HG03354 (cell line): ENCODE results near the gene RAD52.

ENCODE experiments used
- ATAC-seq: cut with Tn5 transposase; IDR thresholded peaks from one replicate; pipeline ENCODE4 v1.9.1; 2021; ENCODE audit warnings: mild to moderate bottlenecking; ENCODE audit not compliant: unreplicated experiment, poor library complexity, severe bottlenecking

The RAD52 gene

DNA sequence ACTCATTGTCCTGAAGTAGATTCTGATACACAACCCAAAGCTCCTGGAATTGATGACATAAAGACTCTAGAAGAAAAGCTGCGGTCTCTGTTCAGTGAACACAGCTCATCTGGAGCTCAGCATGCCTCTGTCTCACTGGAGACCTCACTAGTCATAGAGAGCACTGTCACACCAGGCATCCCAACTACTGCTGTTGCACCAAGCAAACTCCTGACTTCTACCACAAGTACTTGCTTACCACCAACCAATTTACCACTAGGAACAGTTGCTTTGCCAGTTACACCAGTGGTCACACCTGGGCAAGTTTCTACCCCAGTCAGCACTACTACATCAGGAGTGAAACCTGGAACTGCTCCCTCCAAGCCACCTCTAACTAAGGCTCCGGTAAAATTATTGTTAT, 63.8 kb downstream of the RAD52 start:
- no peak for ATAC-seq

DNA sequence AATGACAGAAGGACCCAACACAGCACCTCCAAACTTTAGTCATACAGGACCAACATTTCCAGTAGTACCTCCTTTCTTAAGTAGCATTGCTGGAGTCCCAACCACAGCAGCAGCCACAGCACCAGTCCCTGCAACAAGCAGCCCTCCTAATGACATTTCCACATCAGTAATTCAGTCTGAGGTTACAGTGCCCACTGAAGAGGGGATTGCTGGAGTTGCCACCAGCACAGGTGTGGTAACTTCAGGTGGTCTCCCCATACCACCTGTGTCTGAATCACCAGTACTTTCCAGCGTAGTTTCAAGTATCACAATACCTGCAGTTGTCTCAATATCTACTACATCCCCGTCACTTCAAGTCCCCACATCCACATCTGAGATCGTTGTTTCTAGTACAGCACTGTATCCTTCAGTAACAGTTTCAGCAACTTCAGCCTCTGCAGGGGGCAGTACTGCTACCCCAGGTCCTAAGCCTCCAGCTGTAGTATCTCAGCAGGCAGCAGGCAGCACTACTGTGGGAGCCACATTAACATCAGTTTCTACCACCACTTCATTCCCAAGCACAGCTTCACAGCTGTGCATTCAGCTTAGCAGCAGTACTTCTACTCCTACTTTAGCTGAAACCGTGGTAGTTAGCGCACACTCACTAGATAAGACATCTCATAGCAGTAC, 64.6 kb downstream of the RAD52 start:
- no peak for ATAC-seq

DNA sequence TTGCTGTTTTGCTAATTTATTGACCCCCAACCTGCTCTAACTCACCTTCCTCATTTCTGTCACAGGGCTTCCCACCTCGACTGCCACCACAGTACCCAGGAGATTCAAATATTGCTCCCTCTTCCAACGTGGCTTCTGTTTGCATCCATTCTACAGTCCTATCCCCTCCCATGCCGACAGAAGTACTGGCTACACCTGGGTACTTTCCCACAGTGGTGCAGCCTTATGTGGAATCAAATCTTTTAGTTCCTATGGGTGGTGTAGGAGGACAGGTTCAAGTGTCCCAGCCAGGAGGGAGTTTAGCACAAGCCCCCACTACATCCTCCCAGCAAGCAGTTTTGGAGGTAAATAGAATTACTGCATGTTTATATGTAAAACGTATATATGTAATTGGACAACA, 68.8 kb downstream of the RAD52 start:
- ATAC-seq = no peak

DNA sequence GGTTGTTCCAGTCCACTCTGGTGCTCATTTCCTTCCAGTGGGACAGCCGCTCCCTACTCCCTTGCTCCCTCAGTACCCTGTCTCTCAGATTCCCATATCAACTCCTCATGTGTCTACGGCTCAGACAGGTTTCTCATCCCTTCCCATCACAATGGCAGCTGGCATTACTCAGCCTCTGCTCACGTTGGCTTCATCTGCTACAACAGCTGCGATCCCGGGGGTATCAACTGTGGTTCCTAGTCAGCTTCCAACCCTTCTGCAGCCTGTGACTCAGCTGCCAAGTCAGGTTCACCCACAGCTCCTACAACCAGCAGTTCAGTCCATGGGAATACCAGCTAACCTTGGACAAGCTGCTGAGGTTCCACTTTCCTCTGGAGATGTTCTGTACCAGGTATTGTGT, 69.9 kb downstream of the RAD52 start:
- no peak for ATAC-seq

DNA sequence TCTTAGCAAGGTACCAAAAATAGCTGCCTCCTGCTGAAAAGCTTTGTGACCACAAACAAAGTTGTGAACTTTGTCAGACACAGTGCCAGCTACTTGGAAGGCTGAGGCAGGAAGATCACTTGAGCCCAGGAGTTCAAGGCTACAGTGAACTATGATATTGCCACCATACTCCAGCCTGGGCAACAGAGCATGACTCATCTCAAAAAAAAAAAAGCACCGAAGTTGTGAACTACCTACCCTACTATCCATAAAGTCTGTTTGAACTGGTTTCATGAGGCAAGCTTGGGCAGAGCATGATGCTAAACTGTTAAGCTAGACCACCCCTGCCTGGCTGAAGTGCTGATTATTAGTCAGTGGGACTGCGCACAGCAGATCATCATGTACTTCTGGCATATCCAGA, 75.5 kb downstream of the RAD52 start:
- no peak for ATAC-seq

DNA sequence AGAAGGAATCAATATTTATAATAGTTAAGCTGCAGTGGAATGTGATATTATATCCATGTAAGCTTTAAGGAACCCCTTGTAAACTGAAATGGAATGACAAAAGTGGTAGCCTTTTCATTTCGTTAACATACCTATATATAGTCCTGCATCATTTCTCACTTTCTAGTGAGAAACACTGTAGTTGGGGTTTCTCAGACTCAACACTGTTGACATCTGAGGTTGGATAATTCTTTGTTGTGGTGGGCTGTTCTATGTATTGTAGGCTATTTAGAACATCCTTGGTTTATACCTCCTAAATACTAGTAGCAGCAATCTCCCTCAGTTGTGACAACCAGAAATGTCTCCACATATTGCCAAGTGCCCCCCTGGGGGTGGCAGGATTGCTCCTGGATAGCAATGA, 79.1 kb downstream of the RAD52 start:
- no peak for ATAC-seq

DNA sequence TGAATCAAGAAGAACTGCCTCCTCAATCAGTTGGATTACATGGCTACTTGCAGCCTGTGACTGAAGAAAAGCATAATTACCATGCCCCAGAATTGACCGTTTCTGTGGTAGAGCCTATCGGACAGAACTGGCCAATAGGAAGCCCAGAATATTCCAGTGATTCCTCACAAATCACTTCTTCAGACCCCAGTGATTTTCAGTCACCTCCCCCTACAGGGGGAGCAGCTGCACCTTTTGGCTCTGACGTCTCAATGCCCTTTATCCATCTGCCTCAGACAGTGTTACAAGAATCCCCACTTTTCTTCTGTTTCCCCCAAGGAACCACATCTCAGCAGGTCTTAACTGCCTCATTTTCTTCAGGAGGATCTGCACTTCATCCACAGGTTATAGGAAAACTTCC, 80.8 kb downstream of the RAD52 start:
- ATAC-seq = no peak

DNA sequence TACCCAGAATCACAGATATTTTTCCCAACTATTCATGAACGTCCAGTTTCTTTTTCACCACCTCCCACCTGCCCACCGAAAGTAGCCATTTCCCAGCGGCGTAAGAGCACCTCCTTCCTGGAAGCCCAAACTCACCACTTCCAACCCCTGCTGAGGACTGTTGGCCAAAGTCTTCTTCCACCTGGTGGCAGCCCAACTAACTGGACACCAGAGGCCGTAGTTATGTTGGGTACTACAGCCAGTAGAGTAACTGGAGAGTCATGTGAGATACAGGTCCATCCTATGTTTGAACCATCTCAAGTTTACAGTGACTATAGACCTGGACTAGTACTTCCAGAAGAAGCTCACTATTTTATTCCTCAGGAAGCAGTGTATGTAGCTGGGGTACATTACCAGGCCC, 81.6 kb downstream of the RAD52 start:
- no peak for ATAC-seq

DNA sequence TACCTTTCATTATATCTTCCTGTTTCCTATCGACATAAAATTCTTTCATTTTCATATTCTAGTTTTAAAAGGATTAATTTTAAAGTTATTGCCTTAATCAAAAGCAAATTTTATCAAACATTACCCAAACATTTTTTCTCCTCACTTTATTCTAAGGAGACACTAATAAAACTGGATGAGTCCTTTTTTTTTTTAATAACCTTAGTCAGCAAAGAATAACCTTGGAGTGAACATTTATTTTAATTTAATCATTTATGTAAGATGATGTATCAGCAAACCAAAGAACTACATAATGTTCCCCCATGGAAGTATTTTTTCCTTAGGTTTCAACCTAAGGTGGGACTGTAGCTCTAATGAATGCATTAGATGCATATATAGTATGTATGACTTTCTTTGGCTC, 83.9 kb downstream of the RAD52 start:
- ATAC-seq = no peak

DNA sequence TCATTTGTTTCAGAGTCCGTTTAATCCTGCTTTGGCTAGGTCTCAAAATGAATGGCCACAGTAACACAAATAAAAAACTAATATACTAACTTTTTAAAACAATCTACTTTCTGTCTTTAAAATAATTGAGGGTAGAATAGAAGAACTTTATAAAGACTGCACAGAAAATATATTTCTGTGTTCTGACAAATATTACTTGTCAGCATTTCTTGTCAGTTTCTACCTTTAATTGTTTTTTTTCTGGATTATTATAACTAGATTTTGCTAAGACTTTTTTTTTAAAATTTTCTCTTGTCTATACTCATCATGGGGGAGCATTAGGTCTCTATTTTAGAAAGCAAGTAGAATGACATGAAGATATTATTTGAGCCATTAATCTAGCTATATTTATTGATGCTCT, 86.2 kb downstream of the RAD52 start:
- ATAC-seq = no peak

DNA sequence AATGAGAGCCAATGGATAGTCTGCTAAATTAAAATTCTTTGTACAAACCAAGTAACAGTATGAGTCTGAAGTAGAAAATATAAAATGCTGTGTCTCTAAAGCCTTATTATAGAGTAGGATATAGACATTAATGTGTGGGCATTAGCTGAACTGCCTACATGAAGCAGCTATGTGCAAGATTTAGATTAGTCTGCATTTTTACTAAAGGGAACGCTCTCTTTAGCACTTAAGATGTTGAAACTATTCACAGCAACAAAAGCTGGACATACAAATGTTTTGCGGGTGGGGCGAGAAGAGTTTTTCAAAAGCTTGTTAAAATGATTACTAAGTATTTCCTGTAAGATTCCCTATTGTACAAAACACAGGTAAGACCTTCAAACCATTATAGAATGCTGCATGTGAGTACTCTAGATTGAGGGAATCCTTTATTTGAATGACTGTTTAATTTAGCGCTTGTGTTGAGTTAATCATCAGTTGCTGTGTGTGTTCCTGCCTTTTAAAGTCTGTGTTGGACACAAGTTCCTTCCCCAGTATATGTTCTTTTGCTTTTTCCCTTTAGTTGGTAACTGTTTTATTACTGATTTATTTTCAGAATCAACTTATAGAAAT, 87.1 kb downstream of the RAD52 start:
- ATAC-seq = no peak
